ENCODE results near the gene ZNF445. TPM values are rescaled to one million over a fixed set of nuclear protein-coding genes. Genes with fewer than 3 reads are reported as not detected.

ZNF445 gene
- total and polyA plus RNA-seq, 9 of the 15 experiments (the other 6 are each of a cell fraction or from before 2014, with no cell fraction given): 1.2 to 26.9 (median 10.6) TPM

DNA sequence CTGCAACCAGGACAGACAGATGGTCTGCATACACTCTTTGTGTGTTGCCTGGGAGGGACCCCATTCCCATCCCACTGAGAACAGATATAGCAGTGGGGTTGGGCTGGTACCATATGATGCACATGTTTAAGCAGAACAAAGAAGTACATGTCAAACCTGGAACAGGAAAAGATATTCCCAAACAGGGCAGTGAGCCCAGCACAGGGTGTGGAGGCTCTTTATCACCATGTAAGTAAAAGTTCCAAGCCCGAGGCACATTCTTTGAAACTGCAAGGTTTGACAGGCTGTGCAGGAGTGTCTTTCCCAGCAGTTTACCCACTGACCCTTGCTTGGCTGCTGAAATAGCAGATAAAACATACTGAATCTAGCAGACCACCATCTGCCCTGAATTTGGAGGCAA lies 5.3 kb upstream of the ZNF445 start (continued):
- TF ChIP-seq CHD4 (IDR thresholded peaks at IDR 0.05; ENCODE audit: insufficient read depth, insufficient replicate concordance, low read depth, low read length, poor library complexity, severe bottlenecking) (no peak), TARDBP (IDR thresholded peaks at IDR 0.05) (no peak), ZZZ3 (IDR thresholded peaks at IDR 0.05) (no peak), BRD9 (IDR thresholded peaks at IDR 0.05; ENCODE audit: low read depth, partially characterized antibody) (no peak), RCOR1 (IDR thresholded peaks at IDR 0.05; ENCODE audit: borderline replicate concordance in 1 of 2, low read depth in 2 of 2, low read length in 2 of 2) (no peak), FOXJ2 (tag; IDR thresholded peaks at IDR 0.05) (no peak), KDM5B (IDR thresholded peaks at IDR 0.05; ENCODE audit: insufficient replicate concordance, low read depth, low read length) (no peak), HMG20B (CRISPR knock-in tag; IDR thresholded peaks at IDR 0.05) (no peak)

DNA sequence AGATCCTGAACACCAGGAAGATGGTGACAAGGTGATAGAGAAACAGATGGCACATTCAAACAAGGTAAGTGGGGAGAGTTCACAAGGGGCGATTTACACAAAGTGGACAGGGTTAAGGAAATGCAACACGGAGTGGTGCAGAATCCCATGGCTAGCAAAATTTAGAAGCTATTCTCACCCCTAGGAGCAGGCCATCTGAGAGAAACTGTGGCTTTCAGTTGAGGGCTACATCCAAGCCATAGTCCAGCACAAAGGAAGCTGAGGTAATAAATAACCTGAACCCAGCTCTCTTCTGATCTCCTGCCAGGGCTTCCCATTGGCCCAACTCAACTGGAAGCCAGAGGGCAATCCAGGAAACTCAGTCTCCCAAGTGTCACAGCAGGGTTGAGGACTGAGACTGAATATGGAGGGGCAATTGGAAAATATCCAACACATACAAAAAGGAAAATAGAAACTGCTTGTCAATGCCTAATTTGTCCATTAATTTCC lies 1.2 kb upstream of the ZNF445 start:
- Histone ChIP-seq H3K4me3 (no peak overlapping the region), H3K4me2 (ENCODE audit: insufficient read depth, low read length) (peak overlapping the region; percentile 95), H3K27ac (ENCODE audit: extremely low read depth, low read depth, low read length) (no peak overlapping the region), H4K20me1 (replicated peaks; ENCODE audit: control insufficient read depth, insufficient read depth, low read length) (0 out of 2 replicates have a peak, but pooled peaks cover 3% of the 10 kb centered on the region), H3K9ac (ENCODE audit: insufficient read depth in 1 of 2, low read depth in 2 of 2, low read length in 2 of 2) (0 out of 4 replicates have a peak overlapping the region, but pooled peaks of 1 of the 2 experiments have one; percentile 75), H3K27me3 (ENCODE audit: control insufficient read depth in 2 of 2, insufficient read depth in 2 of 2, low read length in 2 of 2) (no peaks in the 10 kb centered on the region), H3K9me1 (ENCODE audit: control insufficient read depth, insufficient read depth, low read length) (no peaks in the 10 kb centered on the region), H2AFZ (ENCODE audit: low read depth, low read length) (peak overlapping the region; percentile 99), H3K36me3 (ENCODE audit: control insufficient read depth, insufficient read depth, low read length) (peaks cover 3% of the 10 kb centered on the region; the same call in 2 of the 3 replicates), H3K9me3 (replicated peaks; ENCODE audit: control insufficient read depth, insufficient read depth, low read depth, low read length) (no peaks in the 10 kb centered on the region), H3K4me1 (replicated peaks in 1 of 2; ENCODE audit: control insufficient read depth in 2 of 2, insufficient read depth in 2 of 2, low read length in 2 of 2) (peaks cover 12 to 18% of the 10 kb centered on the region in 2 experiments; a peak in 4 of 5 replicates), H3K79me2 (ENCODE audit: control insufficient read depth, insufficient read depth, low read length) (peaks cover 38% of the 10 kb centered on the region)
- FAIRE-seq: no peak
- BruUV-seq (replicated peaks): no TSS peak
- no peak for TF ChIP-seq HDAC3 (IDR thresholded peaks at IDR 0.05; ENCODE audit: borderline replicate concordance, partially characterized antibody)
- intact Hi-C loops (cut with micrococcal nuclease): no loop called here
- POLR2A ChIA-PET: interaction anchor here (0.8 to 1.4 kb wide), 3 partner anchors 13 to 39 kb away, joined by 3 to 4 read pairs (median 4); no protein-coding TSS in a partner anchor
- no peak for ATAC-seq
- CTCF ChIA-PET (ENCODE audit: low intra/inter-chr PET ratio): no interaction called here
- 56% methylated on average over 2 of the region's 2 CpGs for WGBS (ENCODE audit: insufficient coverage, low coverage, missing lambda C conversion rate)
- DNase-seq (ENCODE audit: extremely low read depth in 1 of 4, low spot score in 3 of 4): no peak
- in situ Hi-C loops (cut with MboI): no loop called here

Measured in K562 (cell line).